NCI-H2196 (cell line): ENCODE data around the gene ULK1.

ENCODE experiments used
- DNase-seq: peaks from one replicate; lab custom pipeline; 2025; ENCODE audit not compliant: unreplicated experiment; lab: John Stamatoyannopoulos, UW

ULK1 gene

DNA sequence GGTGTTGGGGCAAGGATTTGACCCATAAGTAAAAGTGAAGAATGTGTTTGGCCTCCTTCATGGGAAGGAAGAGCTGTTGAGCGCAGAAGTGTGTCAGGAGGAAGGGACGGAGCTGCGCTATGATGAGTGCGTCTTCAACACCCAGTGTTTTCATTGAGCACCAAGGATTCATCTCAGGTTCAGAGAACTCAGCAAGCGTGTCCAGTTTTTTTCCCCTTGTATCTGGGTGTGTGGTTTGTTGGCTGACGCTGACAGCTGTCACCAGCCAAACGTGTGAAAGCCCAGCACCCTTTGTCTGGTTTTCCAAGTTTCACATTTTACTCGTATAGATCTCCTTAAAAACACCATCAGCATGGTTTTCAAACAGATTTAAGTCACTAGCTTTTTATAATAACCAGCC is 67.6 kb downstream of the ULK1 start:
- DNase-seq, result no peak

DNA sequence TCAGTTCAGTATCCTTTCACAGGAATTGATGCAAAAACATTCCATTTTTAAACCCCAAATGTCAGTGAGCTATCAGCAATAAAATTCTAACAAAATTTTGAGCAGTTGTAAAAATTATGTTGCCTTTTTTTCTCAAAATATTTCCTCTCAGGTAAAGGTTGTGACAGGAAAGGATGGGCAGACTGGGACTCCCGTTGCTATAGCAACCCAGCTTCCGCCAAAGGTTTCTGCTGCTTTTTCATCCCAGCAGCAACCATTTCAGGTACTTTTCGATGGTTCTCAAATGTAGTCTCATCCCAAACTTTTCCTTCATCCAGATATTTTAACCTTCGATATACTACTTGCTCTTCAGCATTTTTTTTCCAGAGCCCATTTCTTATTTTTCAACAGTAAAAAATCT is 69.0 kb downstream of the ULK1 start:
- DNase-seq, result no peak

DNA sequence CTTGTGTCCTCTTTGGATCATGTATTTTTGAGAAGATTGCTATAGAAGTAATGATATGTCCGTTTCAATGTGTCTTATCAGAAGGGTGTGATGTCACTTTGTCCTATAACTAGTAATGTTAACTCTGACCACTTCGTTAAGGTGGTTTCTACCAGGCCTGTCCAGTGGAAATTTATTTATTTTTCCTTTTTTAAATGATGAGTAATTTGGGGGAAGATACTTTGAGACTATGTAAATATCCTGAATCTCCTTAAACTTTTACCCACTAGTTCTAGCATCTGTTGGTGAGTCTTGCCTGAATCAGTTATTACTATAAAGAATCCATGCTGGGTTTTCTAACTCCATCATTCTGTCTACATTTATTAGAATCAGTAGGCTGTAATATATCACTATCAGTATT is 70.7 kb downstream of the ULK1 start:
- DNase-seq, result no peak

DNA sequence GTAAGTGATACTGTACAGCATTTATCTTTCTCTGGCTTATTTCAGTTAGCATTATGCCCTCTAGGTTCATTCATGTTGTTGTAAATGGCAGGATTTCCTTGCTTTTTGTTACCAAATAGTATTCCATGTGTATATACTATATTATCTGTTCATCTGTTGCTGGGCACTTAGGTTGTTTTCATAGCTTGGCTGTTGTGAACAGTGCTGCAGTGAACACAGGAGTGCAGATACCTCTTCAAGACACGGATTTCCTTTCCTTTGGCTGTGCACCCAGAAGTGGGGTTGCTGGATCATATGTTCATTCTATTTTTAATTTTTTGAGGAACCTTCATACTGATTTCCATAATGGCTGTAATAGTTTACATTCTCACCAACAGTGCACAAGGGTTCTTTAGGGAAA is 76.8 kb downstream of the ULK1 start:
- DNase-seq, result no peak
